ENCODE measurements around the gene ZNF497. TPM values are rescaled to one million over a fixed set of nuclear protein-coding genes. Genes with fewer than 3 reads are reported as not detected.
A peak's percentile ranks its signal among the peaks of the same experiment; 100 is the strongest.

Gene ZNF497
- total RNA-seq, 4 donors from 2014 or later, result 1.4 to 3.1 (median 1.5) TPM

- DNase-seq (ENCODE audit: low spot score in 2 of 2), result no peak
- intact Hi-C loops (cut with DNase I; ENCODE audit: low total_unique reads), result no loop called here
- no peak overlapping the region for H3K4me3 ChIP-seq (ENCODE audit: low read depth, poor library complexity, severe bottlenecking)
- TF ChIP-seq CTCF (IDR thresholded peaks at IDR 0.05) (no peak), POLR2A (IDR thresholded peaks at IDR 0.05) (no peak)
- 88 to 90% methylated on average over 32 of the region's 32 CpGs for WGBS, 2 donors
These were observed 4.3 kb upstream of the ZNF497 start for GRCh38 chr19:58366585-58367430.

GRCh38 chr19:58364146-58364545 lies 1.6 kb upstream of the ZNF497 start:
- intact Hi-C loops (cut with DNase I; ENCODE audit: low total_unique reads), result no loop called here
- no peak overlapping the region for H3K4me3 ChIP-seq (ENCODE audit: low read depth, poor library complexity, severe bottlenecking)
- TF ChIP-seq CTCF (IDR thresholded peaks at IDR 0.05), result no peak
- TF ChIP-seq POLR2A (IDR thresholded peaks at IDR 0.05), result no peak
- DNase-seq (ENCODE audit: low spot score in 2 of 2), result no peak
- WGBS, 2 donors, result 79 to 82% methylated on average over 5 of the region's 5 CpGs

GRCh38 chr19:58361900-58362271 lies 665 bp downstream of the ZNF497 start:
- intact Hi-C loops (cut with DNase I; ENCODE audit: low total_unique reads), result no loop called here
- no peak for TF ChIP-seq POLR2A (IDR thresholded peaks at IDR 0.05)
- TF ChIP-seq CTCF (IDR thresholded peaks at IDR 0.05), result no peak
- DNase-seq (ENCODE audit: low spot score in 2 of 2), result peak in 1 of 2 donors; percentile 41
- peak overlapping the region; percentile 72 for H3K4me3 ChIP-seq (ENCODE audit: low read depth, poor library complexity, severe bottlenecking)
- 2 to 3% methylated on average over 28 of the region's 28 CpGs for WGBS, 2 donors

GRCh38 chr19:58357481-58358145 lies 4.9 kb downstream of the ZNF497 start:
- intact Hi-C loops (cut with DNase I; ENCODE audit: low total_unique reads), result no loop called here
- H3K4me3 ChIP-seq (ENCODE audit: low read depth, poor library complexity, severe bottlenecking), result no peak overlapping the region
- TF ChIP-seq POLR2A (IDR thresholded peaks at IDR 0.05) (no peak), CTCF (IDR thresholded peaks at IDR 0.05) (no peak)
- WGBS, 2 donors, result 71 to 88% methylated on average over 19 of the region's 19 CpGs
- no peak for DNase-seq (ENCODE audit: low spot score in 2 of 2)

- intact Hi-C loops (cut with DNase I; ENCODE audit: low total_unique reads), result no loop called here
- no peak overlapping the region for H3K4me3 ChIP-seq (ENCODE audit: low read depth, poor library complexity, severe bottlenecking)
- TF ChIP-seq CTCF (IDR thresholded peaks at IDR 0.05) (no peak), POLR2A (IDR thresholded peaks at IDR 0.05) (no peak)
- 54 to 57% methylated on average over 62 to 67 of the region's 75 CpGs for WGBS, 2 donors
- DNase-seq (ENCODE audit: low spot score in 2 of 2), result no peak
These were observed 5.6 kb downstream of the ZNF497 start for GRCh38 chr19:58356766-58357480.

Data from lower leg skin (tissue), 4 donors.